Cardiac muscle cell (in vitro differentiated cells and primary cell): ENCODE results near the gene STX17. TPM values are rescaled to one million over a fixed set of nuclear protein-coding genes. Genes with fewer than 3 reads are reported as not detected.

Source experiments
- DNase-seq, 2 donors: peaks; one replicate each; pipeline versions ENCODE4 v3.0.0 to v3.0.0-alpha.2; 2010 to 2017; ENCODE audit warnings: low read depth in 1 of 2, low spot score in 1 of 2
- H3K27ac ChIP-seq: fragments of 200-600 bp; sonication (generic); 2 replicates; pipeline ENCODE4 v1.5.1; 2016
- H3K27me3 ChIP-seq: fragments of 200-600 bp; sonication (generic); 2 replicates; pipeline ENCODE4 v1.6.0; 2016; ENCODE audit warnings: control low read depth
- H3K36me3 ChIP-seq: fragments of 200-600 bp; sonication (generic); 2 replicates; pipeline ENCODE4 v1.5.1; 2016; ENCODE audit warnings: control low read depth
- H3K4me1 ChIP-seq: fragments of 200-600 bp; sonication (generic); 2 replicates; pipeline ENCODE4 v1.8.1; 2017; ENCODE audit warnings: low read depth, mild to moderate bottlenecking, mixed run types
- H3K4me3 ChIP-seq: fragments of 200-600 bp; sonication (generic); 2 replicates; pipeline ENCODE4 v1.5.1; 2016; ENCODE audit warnings: mild to moderate bottlenecking
- H3K9me3 ChIP-seq: fragments of 200-600 bp; sonication (generic); 2 replicates; pipeline ENCODE4 v1.5.1; 2017; ENCODE audit warnings: low read depth, mild to moderate bottlenecking, control low read depth
- polyA plus RNA-seq: library from polyadenylated mRNA; unstranded; fragments of >200 nt; fragmentation: Nextera tagmentation; extraction: Ambion mirVana; gene quantifications from 2 replicates; pipeline ENCODE4 v1.2.1, GENCODE V29; 2016
- total RNA-seq: library from RNA; depleted of rRNA; stranded (reverse); fragments of >200 nt; gene quantifications from 2 replicates; pipeline ENCODE4 v1.2.3, GENCODE V29; 2016
- TF ChIP-seq, protein P1 (sequence below): IDR thresholded peaks from 2 replicates; pipeline ENCODE4 v1.5.1; 2012; ENCODE audit warnings: low read depth, mild to moderate bottlenecking, low read length

The STX17 gene
- total and polyA plus RNA-seq, 2 experiments from 2014 or later: 20.4 to 34.8 TPM

- no peaks in the 10 kb centered on the region for H3K27me3 ChIP-seq
Observed at GRCh38 chr9:99948482-99948881, 42.0 kb downstream of the STX17 start.

DNA sequence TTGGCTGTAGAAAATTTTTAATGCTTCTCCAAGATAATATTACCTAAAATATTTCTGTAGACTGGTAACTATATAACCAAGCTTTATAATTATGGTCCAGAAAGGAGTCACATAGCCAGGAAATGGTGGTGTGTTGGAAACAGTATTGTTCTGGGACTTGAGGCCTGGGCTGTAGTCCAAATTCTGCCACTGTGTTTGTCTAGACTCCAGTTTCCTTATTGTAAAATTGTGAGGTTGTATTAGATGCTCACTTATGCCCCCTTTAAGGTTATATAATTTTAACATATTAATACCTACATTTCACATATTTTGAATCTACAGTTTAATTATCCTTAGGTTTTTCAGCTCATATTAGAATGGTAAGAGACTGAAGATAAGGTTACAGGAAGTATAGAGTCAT lies 42.4 kb downstream of the STX17 start:
- Histone ChIP-seq H3K27ac (no peak overlapping the region), H3K36me3 (no peaks in the 10 kb centered on the region), H3K4me1 (no peaks in the 10 kb centered on the region), H3K4me3 (no peak overlapping the region), H3K9me3 (no peaks in the 10 kb centered on the region), H3K27me3 (no peaks in the 10 kb centered on the region)
- TF ChIP-seq, protein P1, sequence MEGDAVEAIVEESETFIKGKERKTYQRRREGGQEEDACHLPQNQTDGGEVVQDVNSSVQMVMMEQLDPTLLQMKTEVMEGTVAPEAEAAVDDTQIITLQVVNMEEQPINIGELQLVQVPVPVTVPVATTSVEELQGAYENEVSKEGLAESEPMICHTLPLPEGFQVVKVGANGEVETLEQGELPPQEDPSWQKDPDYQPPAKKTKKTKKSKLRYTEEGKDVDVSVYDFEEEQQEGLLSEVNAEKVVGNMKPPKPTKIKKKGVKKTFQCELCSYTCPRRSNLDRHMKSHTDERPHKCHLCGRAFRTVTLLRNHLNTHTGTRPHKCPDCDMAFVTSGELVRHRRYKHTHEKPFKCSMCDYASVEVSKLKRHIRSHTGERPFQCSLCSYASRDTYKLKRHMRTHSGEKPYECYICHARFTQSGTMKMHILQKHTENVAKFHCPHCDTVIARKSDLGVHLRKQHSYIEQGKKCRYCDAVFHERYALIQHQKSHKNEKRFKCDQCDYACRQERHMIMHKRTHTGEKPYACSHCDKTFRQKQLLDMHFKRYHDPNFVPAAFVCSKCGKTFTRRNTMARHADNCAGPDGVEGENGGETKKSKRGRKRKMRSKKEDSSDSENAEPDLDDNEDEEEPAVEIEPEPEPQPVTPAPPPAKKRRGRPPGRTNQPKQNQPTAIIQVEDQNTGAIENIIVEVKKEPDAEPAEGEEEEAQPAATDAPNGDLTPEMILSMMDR: no peak
- peak in 1 of 2 donors; percentile 57 for DNase-seq

More at GRCh38 chr9:99948482-99948881, 42.0 kb downstream of the STX17 start:
- TF ChIP-seq, protein P1: no peak
- DNase-seq: no peak
- Histone ChIP-seq H3K9me3 (no peaks in the 10 kb centered on the region), H3K36me3 (no peaks in the 10 kb centered on the region), H3K4me1 (no peaks in the 10 kb centered on the region), H3K27ac (no peak overlapping the region), H3K4me3 (no peak overlapping the region)

GRCh38 chr9:99953861-99954507 lies 47.5 kb downstream of the STX17 start:
- Histone ChIP-seq H3K4me3 (no peak overlapping the region), H3K9me3 (no peaks in the 10 kb centered on the region), H3K4me1 (peaks cover 19% of the 10 kb centered on the region), H3K36me3 (no peaks in the 10 kb centered on the region), H3K27me3 (no peaks in the 10 kb centered on the region), H3K27ac (no peak overlapping the region)
- DNase-seq: no peak
- TF ChIP-seq, protein P1: no peak

DNA sequence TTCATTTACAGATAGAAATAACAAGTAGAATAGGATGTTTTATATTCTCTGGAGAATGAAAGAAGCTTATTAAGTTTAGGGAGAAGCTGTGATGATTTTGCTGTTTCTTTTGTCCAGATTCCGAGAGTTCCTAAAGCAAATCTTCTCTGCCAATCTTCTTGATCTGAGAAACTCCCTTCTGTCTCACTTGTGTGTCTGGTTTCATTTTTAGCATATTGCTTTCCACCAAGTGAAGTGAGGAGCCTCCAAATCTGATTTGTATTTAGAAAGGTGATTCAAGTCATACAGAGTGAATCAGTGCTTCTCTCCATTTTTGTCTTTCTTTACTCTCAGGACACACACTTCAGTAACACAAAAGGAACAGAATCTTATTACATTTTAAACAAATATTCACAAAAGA lies 48.4 kb downstream of the STX17 start:
- Histone ChIP-seq H3K9me3 (no peaks in the 10 kb centered on the region), H3K4me3 (no peak overlapping the region), H3K27me3 (no peaks in the 10 kb centered on the region), H3K36me3 (no peaks in the 10 kb centered on the region), H3K27ac (no peak overlapping the region), H3K4me1 (peaks cover 19% of the 10 kb centered on the region)
- TF ChIP-seq, protein P1: no peak
- DNase-seq: no peak

DNA sequence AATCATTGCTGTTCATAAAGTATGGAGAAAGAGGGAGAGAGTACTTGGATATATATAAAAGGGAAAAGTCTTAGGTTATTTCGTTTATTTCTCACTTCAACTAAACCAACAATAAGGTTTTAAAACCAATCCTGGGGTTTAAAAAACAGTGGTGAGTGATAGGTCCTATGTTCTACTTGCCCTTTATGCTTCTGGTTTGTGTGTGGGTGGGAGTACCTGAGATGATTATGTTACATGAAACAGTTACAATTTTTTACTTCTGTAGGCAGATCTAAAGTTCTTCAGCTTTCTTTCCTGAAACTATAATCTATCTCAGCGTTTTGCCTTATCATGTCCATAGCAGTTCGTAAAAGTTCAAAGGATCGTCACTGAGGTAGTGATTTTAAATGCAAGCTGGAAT lies 49.2 kb downstream of the STX17 start:
- no peaks in the 10 kb centered on the region for H3K27me3 ChIP-seq
- TF ChIP-seq, protein P1: no peak
- H3K9me3 ChIP-seq: no peaks in the 10 kb centered on the region
- H3K4me3 ChIP-seq: no peak overlapping the region
- H3K27ac ChIP-seq: no peak overlapping the region
- peaks cover 19% of the 10 kb centered on the region for H3K4me1 ChIP-seq
- H3K36me3 ChIP-seq: no peaks in the 10 kb centered on the region
- DNase-seq: no peak
